ENCODE measurements around the gene GHR.
A peak's percentile ranks its signal among the peaks of the same experiment; 100 is the strongest.

The GHR gene

DNA sequence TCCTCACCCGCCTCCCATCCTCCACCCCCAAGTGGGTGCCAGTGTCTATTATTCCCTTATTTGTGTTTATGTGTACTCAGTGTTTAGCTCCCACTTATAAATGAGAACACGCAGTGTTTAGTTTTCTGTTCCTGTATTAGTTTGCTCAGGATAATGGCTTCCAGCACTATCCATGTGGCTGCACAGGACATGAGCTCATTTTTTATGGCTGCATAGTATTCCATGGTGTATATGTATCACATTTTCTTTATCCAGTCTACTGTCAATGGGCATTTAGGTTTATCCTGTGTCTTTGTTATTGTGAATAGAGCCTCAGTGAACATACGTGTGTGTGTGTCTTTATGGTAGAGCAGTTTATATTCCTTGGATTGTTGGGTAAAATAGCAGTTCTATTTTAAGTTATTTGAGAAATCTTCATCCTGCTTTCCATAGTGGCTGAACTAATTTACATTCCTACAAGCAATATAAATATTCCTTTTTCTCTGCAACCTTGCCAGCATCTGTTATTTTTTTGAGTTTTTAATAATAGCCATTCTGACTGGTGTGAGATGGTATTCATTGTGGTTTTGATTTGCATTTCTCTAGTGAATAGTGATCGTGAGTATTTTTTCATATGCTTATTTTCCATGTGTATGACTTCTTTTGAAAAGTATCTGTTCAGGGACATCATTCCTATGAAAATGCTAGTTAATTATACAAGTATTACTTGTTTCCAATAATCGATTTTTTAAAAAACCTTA is 169.3 kb downstream of the GHR start:
- TF ChIP-seq, protein P1, sequence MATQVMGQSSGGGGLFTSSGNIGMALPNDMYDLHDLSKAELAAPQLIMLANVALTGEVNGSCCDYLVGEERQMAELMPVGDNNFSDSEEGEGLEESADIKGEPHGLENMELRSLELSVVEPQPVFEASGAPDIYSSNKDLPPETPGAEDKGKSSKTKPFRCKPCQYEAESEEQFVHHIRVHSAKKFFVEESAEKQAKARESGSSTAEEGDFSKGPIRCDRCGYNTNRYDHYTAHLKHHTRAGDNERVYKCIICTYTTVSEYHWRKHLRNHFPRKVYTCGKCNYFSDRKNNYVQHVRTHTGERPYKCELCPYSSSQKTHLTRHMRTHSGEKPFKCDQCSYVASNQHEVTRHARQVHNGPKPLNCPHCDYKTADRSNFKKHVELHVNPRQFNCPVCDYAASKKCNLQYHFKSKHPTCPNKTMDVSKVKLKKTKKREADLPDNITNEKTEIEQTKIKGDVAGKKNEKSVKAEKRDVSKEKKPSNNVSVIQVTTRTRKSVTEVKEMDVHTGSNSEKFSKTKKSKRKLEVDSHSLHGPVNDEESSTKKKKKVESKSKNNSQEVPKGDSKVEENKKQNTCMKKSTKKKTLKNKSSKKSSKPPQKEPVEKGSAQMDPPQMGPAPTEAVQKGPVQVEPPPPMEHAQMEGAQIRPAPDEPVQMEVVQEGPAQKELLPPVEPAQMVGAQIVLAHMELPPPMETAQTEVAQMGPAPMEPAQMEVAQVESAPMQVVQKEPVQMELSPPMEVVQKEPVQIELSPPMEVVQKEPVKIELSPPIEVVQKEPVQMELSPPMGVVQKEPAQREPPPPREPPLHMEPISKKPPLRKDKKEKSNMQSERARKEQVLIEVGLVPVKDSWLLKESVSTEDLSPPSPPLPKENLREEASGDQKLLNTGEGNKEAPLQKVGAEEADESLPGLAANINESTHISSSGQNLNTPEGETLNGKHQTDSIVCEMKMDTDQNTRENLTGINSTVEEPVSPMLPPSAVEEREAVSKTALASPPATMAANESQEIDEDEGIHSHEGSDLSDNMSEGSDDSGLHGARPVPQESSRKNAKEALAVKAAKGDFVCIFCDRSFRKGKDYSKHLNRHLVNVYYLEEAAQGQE (IDR thresholded peaks at IDR 0.05; ENCODE audit: insufficient replicate concordance, low read depth) = no peak
- TF ChIP-seq SPI1 (IDR thresholded peaks at IDR 0.05; ENCODE audit: borderline replicate concordance, low read depth) = no peak
- TF ChIP-seq POLR2AphosphoS5 (IDR thresholded peaks at IDR 0.05; ENCODE audit: low read depth) = no peak
- no peak for TF ChIP-seq GABPA (IDR thresholded peaks at IDR 0.05; ENCODE audit: low read depth)
- TF ChIP-seq, protein P2, sequence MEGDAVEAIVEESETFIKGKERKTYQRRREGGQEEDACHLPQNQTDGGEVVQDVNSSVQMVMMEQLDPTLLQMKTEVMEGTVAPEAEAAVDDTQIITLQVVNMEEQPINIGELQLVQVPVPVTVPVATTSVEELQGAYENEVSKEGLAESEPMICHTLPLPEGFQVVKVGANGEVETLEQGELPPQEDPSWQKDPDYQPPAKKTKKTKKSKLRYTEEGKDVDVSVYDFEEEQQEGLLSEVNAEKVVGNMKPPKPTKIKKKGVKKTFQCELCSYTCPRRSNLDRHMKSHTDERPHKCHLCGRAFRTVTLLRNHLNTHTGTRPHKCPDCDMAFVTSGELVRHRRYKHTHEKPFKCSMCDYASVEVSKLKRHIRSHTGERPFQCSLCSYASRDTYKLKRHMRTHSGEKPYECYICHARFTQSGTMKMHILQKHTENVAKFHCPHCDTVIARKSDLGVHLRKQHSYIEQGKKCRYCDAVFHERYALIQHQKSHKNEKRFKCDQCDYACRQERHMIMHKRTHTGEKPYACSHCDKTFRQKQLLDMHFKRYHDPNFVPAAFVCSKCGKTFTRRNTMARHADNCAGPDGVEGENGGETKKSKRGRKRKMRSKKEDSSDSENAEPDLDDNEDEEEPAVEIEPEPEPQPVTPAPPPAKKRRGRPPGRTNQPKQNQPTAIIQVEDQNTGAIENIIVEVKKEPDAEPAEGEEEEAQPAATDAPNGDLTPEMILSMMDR (IDR thresholded peaks at IDR 0.05; ENCODE audit: insufficient read depth, low read length) = no peak
- no peak overlapping the region for H3K4me3 ChIP-seq (replicated peaks; ENCODE audit: insufficient read depth, low read length)
- DNase-seq (ENCODE audit: low read depth in 1 of 2, low spot score in 1 of 2) = no peak
- no peak overlapping the region for H3K27ac ChIP-seq (replicated peaks)
- no peaks in the 10 kb centered on the region for H3K27me3 ChIP-seq (ENCODE audit: insufficient read depth, poor library complexity, severe bottlenecking)

DNA sequence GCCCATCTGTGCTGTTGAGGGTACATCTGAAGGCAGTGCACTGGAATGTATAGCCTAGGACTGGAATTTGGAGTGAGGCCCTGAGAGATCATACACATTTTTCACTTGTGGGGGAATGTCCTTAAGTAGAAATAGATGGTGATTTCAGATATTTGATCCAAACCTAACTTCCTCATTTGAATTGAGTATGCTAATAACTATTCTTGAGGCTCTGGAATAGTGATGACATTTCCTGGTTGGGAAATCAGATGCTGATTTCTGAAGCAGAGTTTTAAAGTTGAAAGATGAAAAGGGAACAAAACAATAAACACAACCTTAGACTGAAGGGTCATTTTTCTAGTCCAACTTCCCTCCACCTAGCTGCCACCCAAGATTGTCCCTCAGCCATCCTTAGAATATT is 170.4 kb downstream of the GHR start:
- H3K27me3 ChIP-seq (ENCODE audit: insufficient read depth, poor library complexity, severe bottlenecking) = no peaks in the 10 kb centered on the region
- TF ChIP-seq, protein P2 (IDR thresholded peaks at IDR 0.05; ENCODE audit: insufficient read depth, low read length) = no peak
- no peak for TF ChIP-seq GABPA (IDR thresholded peaks at IDR 0.05; ENCODE audit: low read depth)
- TF ChIP-seq, protein P1 (IDR thresholded peaks at IDR 0.05; ENCODE audit: insufficient replicate concordance, low read depth) = no peak
- TF ChIP-seq POLR2AphosphoS5 (IDR thresholded peaks at IDR 0.05; ENCODE audit: low read depth) = no peak
- TF ChIP-seq SPI1 (IDR thresholded peaks at IDR 0.05; ENCODE audit: borderline replicate concordance, low read depth) = no peak
- no peak overlapping the region for H3K27ac ChIP-seq (replicated peaks)
- no peak overlapping the region for H3K4me3 ChIP-seq (replicated peaks; ENCODE audit: insufficient read depth, low read length)
- DNase-seq (ENCODE audit: low read depth in 1 of 2, low spot score in 1 of 2) = peak in 1 of 2 experiments; percentile 3

DNA sequence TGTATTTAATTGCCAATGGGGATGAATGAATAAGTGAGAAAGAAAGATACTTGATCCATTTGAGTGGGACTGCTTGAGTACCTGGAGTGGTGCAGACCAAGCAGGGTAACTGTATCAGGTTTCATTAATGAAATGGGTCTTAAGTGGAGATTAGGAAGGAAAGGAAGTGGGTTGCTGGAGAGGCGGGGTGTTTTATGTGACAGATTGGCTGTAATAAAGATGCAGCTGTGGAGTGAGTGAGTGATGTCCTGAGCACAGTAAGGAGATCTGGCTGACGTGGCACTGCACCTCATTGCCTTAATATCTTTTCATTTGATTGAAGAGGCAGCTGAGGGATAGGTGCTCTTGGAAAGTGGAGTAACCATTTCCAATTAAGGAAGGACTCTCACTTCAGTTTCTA is 172.4 kb downstream of the GHR start:
- no peaks in the 10 kb centered on the region for H3K27me3 ChIP-seq (ENCODE audit: insufficient read depth, poor library complexity, severe bottlenecking)
- TF ChIP-seq SPI1 (IDR thresholded peaks at IDR 0.05; ENCODE audit: borderline replicate concordance, low read depth) (no peak), POLR2AphosphoS5 (IDR thresholded peaks at IDR 0.05; ENCODE audit: low read depth) (no peak), GABPA (IDR thresholded peaks at IDR 0.05; ENCODE audit: low read depth) (no peak)
- TF ChIP-seq, protein P1 (IDR thresholded peaks at IDR 0.05; ENCODE audit: insufficient replicate concordance, low read depth) = no peak
- TF ChIP-seq, protein P2 (IDR thresholded peaks at IDR 0.05; ENCODE audit: insufficient read depth, low read length) = no peak
- DNase-seq (ENCODE audit: low read depth in 1 of 2, low spot score in 1 of 2) = no peak
- H3K27ac ChIP-seq (replicated peaks) = no peak overlapping the region
- no peak overlapping the region for H3K4me3 ChIP-seq (replicated peaks; ENCODE audit: insufficient read depth, low read length)

Measured in HL-60 (cell line).